ENCODE data around the gene NNMT.

DNA sequence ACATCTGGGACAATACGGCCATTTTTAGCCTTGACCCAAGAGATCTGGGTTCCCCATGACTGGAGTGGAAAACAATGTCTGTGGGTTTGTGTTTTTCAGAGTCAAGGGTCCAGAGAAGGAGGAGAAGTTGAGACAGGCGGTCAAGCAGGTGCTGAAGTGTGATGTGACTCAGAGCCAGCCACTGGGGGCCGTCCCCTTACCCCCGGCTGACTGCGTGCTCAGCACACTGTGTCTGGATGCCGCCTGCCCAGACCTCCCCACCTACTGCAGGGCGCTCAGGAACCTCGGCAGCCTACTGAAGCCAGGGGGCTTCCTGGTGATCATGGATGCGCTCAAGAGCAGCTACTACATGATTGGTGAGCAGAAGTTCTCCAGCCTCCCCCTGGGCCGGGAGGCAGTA lies 15.7 kb downstream of the NNMT start:
- TF ChIP-seq, protein P1, sequence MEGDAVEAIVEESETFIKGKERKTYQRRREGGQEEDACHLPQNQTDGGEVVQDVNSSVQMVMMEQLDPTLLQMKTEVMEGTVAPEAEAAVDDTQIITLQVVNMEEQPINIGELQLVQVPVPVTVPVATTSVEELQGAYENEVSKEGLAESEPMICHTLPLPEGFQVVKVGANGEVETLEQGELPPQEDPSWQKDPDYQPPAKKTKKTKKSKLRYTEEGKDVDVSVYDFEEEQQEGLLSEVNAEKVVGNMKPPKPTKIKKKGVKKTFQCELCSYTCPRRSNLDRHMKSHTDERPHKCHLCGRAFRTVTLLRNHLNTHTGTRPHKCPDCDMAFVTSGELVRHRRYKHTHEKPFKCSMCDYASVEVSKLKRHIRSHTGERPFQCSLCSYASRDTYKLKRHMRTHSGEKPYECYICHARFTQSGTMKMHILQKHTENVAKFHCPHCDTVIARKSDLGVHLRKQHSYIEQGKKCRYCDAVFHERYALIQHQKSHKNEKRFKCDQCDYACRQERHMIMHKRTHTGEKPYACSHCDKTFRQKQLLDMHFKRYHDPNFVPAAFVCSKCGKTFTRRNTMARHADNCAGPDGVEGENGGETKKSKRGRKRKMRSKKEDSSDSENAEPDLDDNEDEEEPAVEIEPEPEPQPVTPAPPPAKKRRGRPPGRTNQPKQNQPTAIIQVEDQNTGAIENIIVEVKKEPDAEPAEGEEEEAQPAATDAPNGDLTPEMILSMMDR (IDR thresholded peaks at IDR 0.05 in 8 of 11, conservative IDR thresholded peaks at IDR 0.05 in 3 of 11) = no peak
- TF ChIP-seq POLR2A (IDR thresholded peaks at IDR 0.05) (no peak), POLR2AphosphoS5 (IDR thresholded peaks at IDR 0.05) (peak in 2 of 3 donors; percentile 34 to 55)

All from spleen (tissue), 7 donors.